IMR-90 (cell line): ENCODE measurements around the gene GIT2. TPM values are rescaled to one million over a fixed set of nuclear protein-coding genes. Genes with fewer than 3 reads are reported as not detected.

Experiments
- ATAC-seq: fragments of 200-7000 bp; cut with Tn5 transposase; 2 replicates; pipeline ENCODE4 v1.9.1; 2020; ENCODE audit warnings: low read depth, mild to moderate bottlenecking, moderate library complexity
- BruUV-seq: library from RNA; stranded (reverse); fragments of 400-500 nt; replicated peaks from 2 replicates; lab custom pipeline; 2021; lab: Mats Ljungman, UMichigan
- CTCF ChIA-PET: fragments of 300-600 bp; formaldehyde crosslinking; extraction: SDS; loops from one replicate; lab custom pipeline; 2021; ENCODE audit warnings: antibody characterized with exemption; lab: Yijun Ruan, JAX
- POLR2A ChIA-PET: fragments of 300-600 bp; sonication (Branson Sonifier 250); formaldehyde crosslinking; loops from one replicate; lab custom pipeline; 2022; ENCODE audit warnings: antibody characterized with exemption; ENCODE audit not compliant: unreplicated experiment; lab: Charles Lee
- DNase-seq: peaks from one replicate; pipeline ENCODE4 v3.0.0; 2013
- H2AFZ ChIP-seq: replicated peaks from 2 replicates; pipeline ENCODE3; 2013; ENCODE audit warnings: low read length, mild to moderate bottlenecking; ENCODE audit not compliant: poor library complexity
- H2AK5ac ChIP-seq: 2 replicates; pipeline ENCODE4 v1.6.1; 2013; ENCODE audit warnings: low read depth, low read length, inconsistent platforms
- H2AK9ac ChIP-seq: replicated peaks from 2 replicates; pipeline ENCODE3; 2013; ENCODE audit warnings: mild to moderate bottlenecking, low read depth, low read length, moderate library complexity; ENCODE audit not compliant: poor library complexity
- H2BK120ac ChIP-seq: 2 replicates; pipeline ENCODE4 v1.6.1; 2013; ENCODE audit warnings: low read depth, low read length, inconsistent platforms
- H2BK15ac ChIP-seq: 3 replicates; pipeline ENCODE4 v1.6.1; 2013; ENCODE audit warnings: low read depth, low read length, inconsistent platforms
- H2BK20ac ChIP-seq: 2 replicates; pipeline ENCODE4 v1.6.1; 2013; ENCODE audit warnings: low read depth, mild to moderate bottlenecking, inconsistent platforms, low read length, moderate library complexity
- H2BK5ac ChIP-seq: 2 replicates; pipeline ENCODE4 v1.6.1; 2013; ENCODE audit warnings: mild to moderate bottlenecking, low read depth, low read length, inconsistent platforms; ENCODE audit not compliant: poor library complexity, severe bottlenecking
- H3K14ac ChIP-seq: replicated peaks from 2 replicates; pipeline ENCODE4 v1.6.1; 2013; ENCODE audit warnings: low read depth, low read length, inconsistent platforms
- H3K18ac ChIP-seq: 2 replicates; pipeline ENCODE4 v1.6.1; 2013; ENCODE audit warnings: low read depth, low read length, control low read depth
- H3K23ac ChIP-seq: 2 replicates; pipeline ENCODE4 v1.6.1; 2013; ENCODE audit warnings: low read depth, low read length, inconsistent platforms
- H3K27ac ChIP-seq: 2 replicates; pipeline ENCODE4 v1.5.1; 2013; ENCODE audit warnings: mild to moderate bottlenecking, control low read depth, low read length; ENCODE audit not compliant: insufficient read depth
- H3K27me3 ChIP-seq: 2 replicates; pipeline ENCODE4 v1.6.1; 2013; ENCODE audit warnings: low read length; ENCODE audit not compliant: control insufficient read depth, insufficient read depth
- H3K36me3 ChIP-seq: 2 replicates; pipeline ENCODE4 v1.6.1; 2013; ENCODE audit warnings: low read length, mixed read lengths; ENCODE audit not compliant: control insufficient read depth, insufficient read depth
- H3K4ac ChIP-seq: 2 replicates; pipeline ENCODE4 v1.6.1; 2013; ENCODE audit warnings: low read depth, low read length, inconsistent platforms
- H3K4me1 ChIP-seq: 2 replicates; pipeline ENCODE4 v1.6.1; 2013; ENCODE audit warnings: low read length, mixed read lengths; ENCODE audit not compliant: control insufficient read depth, insufficient read depth
- H3K4me2 ChIP-seq: 2 replicates; pipeline ENCODE4 v1.6.1; 2013; ENCODE audit warnings: low read depth, mild to moderate bottlenecking, control low read depth, low read length, moderate library complexity
- H3K4me3 ChIP-seq: 2 replicates; pipeline ENCODE4 v1.5.1; 2013; ENCODE audit warnings: low read depth, mild to moderate bottlenecking, control low read depth, low read length, moderate library complexity; ENCODE audit not compliant: insufficient read depth
- H3K56ac ChIP-seq: 2 replicates; pipeline ENCODE4 v1.6.1; 2013; ENCODE audit warnings: low read length, inconsistent platforms; ENCODE audit not compliant: insufficient read depth; ENCODE audit errors: extremely low read depth
- H3K79me1 ChIP-seq, 2 experiments: 2 replicates each; pipeline ENCODE4 v1.6.1; 2013; ENCODE audit warnings: low read length in 2 of 2, inconsistent platforms in 1 of 2, low read depth in 1 of 2
- H3K9ac ChIP-seq: 2 replicates; pipeline ENCODE4 v1.6.1; 2013; ENCODE audit warnings: low read depth, low read length, control low read depth
- H3K9me1 ChIP-seq: 2 replicates; pipeline ENCODE4 v1.6.1; 2013; ENCODE audit warnings: low read length, inconsistent platforms; ENCODE audit not compliant: insufficient read depth
- H3K9me3 ChIP-seq: 2 replicates; pipeline ENCODE4 v1.6.1; 2013; ENCODE audit warnings: low read length; ENCODE audit not compliant: control insufficient read depth, insufficient read depth
- H4K20me1 ChIP-seq: 2 replicates; pipeline ENCODE4 v1.6.1; 2013; ENCODE audit warnings: low read length, inconsistent platforms; ENCODE audit not compliant: insufficient read depth
- H4K5ac ChIP-seq: 2 replicates; pipeline ENCODE4 v1.6.1; 2013; ENCODE audit warnings: mild to moderate bottlenecking, low read depth, low read length, control low read depth
- H4K8ac ChIP-seq, 2 experiments: 2 replicates each; pipeline ENCODE4 v1.6.1; 2013; ENCODE audit warnings: low read depth in 2 of 2, low read length in 2 of 2, control low read depth in 1 of 2, inconsistent platforms in 1 of 2
- H4K91ac ChIP-seq: 2 replicates; pipeline ENCODE4 v1.6.1; 2013; ENCODE audit warnings: low read depth, low read length, inconsistent platforms; ENCODE audit not compliant: insufficient read depth
- BHLHE40 ChIP-seq: fragments of 150-350 bp; IDR thresholded peaks from 2 replicates; pipeline ENCODE4 v1.6.1; 2016; ENCODE audit warnings: mild to moderate bottlenecking, low read depth, low read length
- CEBPB ChIP-seq: IDR thresholded peaks from 2 replicates; pipeline ENCODE4 v1.6.1; 2012; ENCODE audit warnings: low read depth, low read length, improper control_type of control experiment
- CHD1 ChIP-seq: IDR thresholded peaks from 2 replicates; pipeline ENCODE4 v1.6.1; 2012; ENCODE audit warnings: low read depth, low read length, improper control_type of control experiment
- CTCF ChIP-seq: conservative IDR thresholded peaks from 2 replicates; pipeline ENCODE4 v1.5.1; 2012; ENCODE audit warnings: mild to moderate bottlenecking, low read depth, low read length, improper control_type of control experiment
- ELK1 ChIP-seq: fragments of 150-350 bp; IDR thresholded peaks from 2 replicates; pipeline ENCODE4 v1.6.1; 2016; ENCODE audit warnings: low read depth, mild to moderate bottlenecking, low read length, moderate library complexity, borderline replicate concordance
- FOS ChIP-seq: fragments of 150-350 bp; IDR thresholded peaks from 2 replicates; pipeline ENCODE4 v1.6.1; 2016; ENCODE audit warnings: low read depth, low read length
- MAFK ChIP-seq: IDR thresholded peaks from 2 replicates; pipeline ENCODE4 v1.6.1; 2012; ENCODE audit warnings: low read depth, low read length, improper control_type of control experiment
- MAZ ChIP-seq: IDR thresholded peaks from 2 replicates; pipeline ENCODE4 v1.6.1; 2012; ENCODE audit warnings: low read depth, mild to moderate bottlenecking, low read length, improper control_type of control experiment, moderate library complexity, borderline replicate concordance
- MXI1 ChIP-seq: IDR thresholded peaks from 2 replicates; pipeline ENCODE4 v1.6.1; 2012; ENCODE audit warnings: low read depth, mild to moderate bottlenecking, low read length, moderate library complexity, borderline replicate concordance
- NFE2L2 ChIP-seq: fragments of 150-350 bp; IDR thresholded peaks from 2 replicates; pipeline ENCODE4 v1.6.1; 2016; ENCODE audit warnings: low read depth, mild to moderate bottlenecking, low read length
- POLR2A ChIP-seq: IDR thresholded peaks from 2 replicates; pipeline ENCODE4 v1.6.1; 2012; ENCODE audit warnings: mild to moderate bottlenecking, low read depth, low read length
- RAD21 ChIP-seq: IDR thresholded peaks from 2 replicates; pipeline ENCODE4 v1.6.1; 2012; ENCODE audit warnings: low read length, improper control_type of control experiment
- RCOR1 ChIP-seq: IDR thresholded peaks from 2 replicates; pipeline ENCODE4 v1.6.1; 2012; ENCODE audit warnings: mild to moderate bottlenecking, low read length, improper control_type of control experiment; ENCODE audit not compliant: insufficient replicate concordance
- RFX5 ChIP-seq: IDR thresholded peaks from 2 replicates; pipeline ENCODE4 v1.8.0; 2012; ENCODE audit warnings: low read depth, mild to moderate bottlenecking, low read length, moderate library complexity
- SMC3 ChIP-seq: fragments of 150-350 bp; IDR thresholded peaks from 2 replicates; pipeline ENCODE4 v1.6.1; 2016; ENCODE audit warnings: low read depth, mild to moderate bottlenecking, antibody characterized with exemption, low read length, moderate library complexity
- USF2 ChIP-seq: fragments of 150-350 bp; IDR thresholded peaks from 2 replicates; pipeline ENCODE4 v1.6.1; 2017; ENCODE audit warnings: mild to moderate bottlenecking, antibody characterized with exemption, low read length, low read depth
- whole genome bisulfite sequencing, 2 experiments: methylation state at CpG; one replicate each; pipeline versions ENCODE4 v1.1.5 to v1.1.7; 2013; ENCODE audit warnings: missing lambda C conversion rate in 2 of 2; ENCODE audit not compliant: insufficient read length in 1 of 2; ENCODE audit errors: extremely low coverage in 2 of 2; 5-methylcytosine and 5-hydroxymethylcytosine counted together
- dilution Hi-C: fragments of 300-500 bp; cut with HindIII; formaldehyde crosslinking; loops from one replicate; pipeline ENCODE4 v1.14.3; 2018; ENCODE audit warnings: low sequenced_read_pairs; ENCODE audit not compliant: unreplicated experiment
- in situ Hi-C: fragments of 300-500 bp; cut with MboI; formaldehyde crosslinking; loops from 3 replicates; pipeline ENCODE4 v1.14.3; 2019; ENCODE audit warnings: low sequenced_read_pairs, inconsistent platforms, mixed read lengths
- intact Hi-C: fragments of 100-400 bp; cut with micrococcal nuclease; formaldehyde crosslinking; loops from 2 replicates; pipeline ENCODE4 v1.10.0; 2022
- polyA plus RNA-seq, 3 experiments: library from polyadenylated mRNA; depleted of rRNA; stranded (reverse); fragments of >200 nt; gene quantifications; 2 replicates each; pipeline ENCODE4 v1.2.3, GENCODE V29; 2012; ENCODE audit warnings: low replicate concordance in 1 of 3
- total RNA-seq: library from RNA; depleted of rRNA; stranded (reverse); fragments of >200 nt; gene quantifications from 2 replicates; pipeline ENCODE4 v1.2.3, GENCODE V29; 2012

The GIT2 gene
- total and polyA plus RNA-seq, 2 of the 4 experiments (the other 2 are of a cell fraction) = 48.0 to 71.9 TPM

- Histone ChIP-seq H3K36me3 (peaks cover 33% of the 10 kb centered on the region), H2BK5ac (no peak overlapping the region), H3K23ac (no peak overlapping the region; the same call in 1 of the 2 replicates), H3K4ac (no peak overlapping the region), H3K14ac (no peak overlapping the region), H4K5ac (no peak overlapping the region), H2AFZ (no peak overlapping the region), H4K20me1 (no peaks in the 10 kb centered on the region), H3K27me3 (no peaks in the 10 kb centered on the region), H3K56ac (no peak overlapping the region), H3K9me1 (peaks cover 6% of the 10 kb centered on the region), H3K4me1 (0 out of 2 replicates have a peak, but pooled peaks cover 1% of the 10 kb centered on the region), H2AK9ac (no peak overlapping the region), H2BK15ac (no peak overlapping the region), H3K9ac (no peak overlapping the region), H3K9me3 (no peaks in the 10 kb centered on the region), H3K4me3 (no peak overlapping the region), H3K79me1 (peaks cover 9 to 33% of the 10 kb centered on the region in 2 experiments; a peak in 2 of 4 replicates), H3K27ac (no peak overlapping the region), H4K8ac (no peak overlapping the region), H2BK120ac (no peak overlapping the region), H3K18ac (no peak overlapping the region), H2BK20ac (no peak overlapping the region), H2AK5ac (no peak overlapping the region), H3K4me2 (no peak overlapping the region), H4K91ac (no peak overlapping the region)
- no peak for ATAC-seq
- intact Hi-C loops = no loop called here
- ChIA-PET CTCF (interaction anchor here (1.5 kb wide), 1 partner anchor 9 kb away, joined by 3 read pairs; no protein-coding TSS in a partner anchor), POLR2A (no interaction called here)
- in situ Hi-C loops = no loop called here
- dilution Hi-C loops = no loop called here
- TF ChIP-seq MAFK = no peak
- TF ChIP-seq BHLHE40 = no peak
- no peak for TF ChIP-seq CHD1
- TF ChIP-seq FOS = no peak
- TF ChIP-seq RCOR1 = no peak
- no peak for TF ChIP-seq RFX5
- TF ChIP-seq MAZ = no peak
- TF ChIP-seq CTCF = no peak
- no peak for TF ChIP-seq SMC3
- no peak for TF ChIP-seq USF2
- TF ChIP-seq POLR2A = no peak
- no peak for TF ChIP-seq RAD21
- TF ChIP-seq CEBPB = no peak
- no peak for TF ChIP-seq ELK1
- TF ChIP-seq MXI1 = no peak
- no peak for TF ChIP-seq NFE2L2
- BruUV-seq = no TSS peak
- DNase-seq = no peak
- WGBS, 2 experiments = 80% methylated on average over 12 of the region's 14 CpGs; no CpG with 5 or more reads in 1 of the 2 experiments
These were observed 35.0 kb downstream of the GIT2 start for GRCh38 chr12:109961201-109961600.
